GM18907 (cell line): Measurements from ENCODE around the gene MAGI3.
"Not testable (repeated sequence)": the region's sequence is repeated elsewhere in the genome, so short reads cannot be mapped to it uniquely, and the experiment has no call there.

ENCODE experiments used
- ATAC-seq: cut with Tn5 transposase; IDR thresholded peaks from one replicate; pipeline ENCODE4 v1.9.1; 2021; ENCODE audit warnings: mild to moderate bottlenecking, moderate library complexity; ENCODE audit not compliant: unreplicated experiment

MAGI3 gene

GRCh38 chr1:113557187-113557586 lies 166.9 kb downstream of the MAGI3 start:
- ATAC-seq = no peak

GRCh38 chr1:113565621-113566020 lies 175.3 kb downstream of the MAGI3 start:
- ATAC-seq = no peak

- ATAC-seq = no peak
Measured at GRCh38 chr1:113567427-113567826, 177.1 kb downstream of the MAGI3 start.

- ATAC-seq = not testable (repeated sequence)
Measured at GRCh38 chr1:113575744-113576260, 185.5 kb downstream of the MAGI3 start.

- ATAC-seq = no peak
Measured at GRCh38 chr1:113576271-113576670, 186.0 kb downstream of the MAGI3 start.

- ATAC-seq = no peak
Measured at GRCh38 chr1:113579256-113580018, 189.1 kb downstream of the MAGI3 start.

GRCh38 chr1:113581323-113581722 lies 191.0 kb downstream of the MAGI3 start:
- ATAC-seq = no peak

- no peak for ATAC-seq
Measured at GRCh38 chr1:113582084-113582483, 191.8 kb downstream of the MAGI3 start.

GRCh38 chr1:113587475-113587874 lies 197.2 kb downstream of the MAGI3 start:
- ATAC-seq = no peak

- no peak for ATAC-seq
Measured at GRCh38 chr1:113592230-113592629, 201.9 kb downstream of the MAGI3 start.

- ATAC-seq = no peak
Measured at GRCh38 chr1:113593550-113594297, 203.4 kb downstream of the MAGI3 start.

- not testable (repeated sequence) for ATAC-seq
Measured at GRCh38 chr1:113604466-113604865, 214.2 kb downstream of the MAGI3 start.

- ATAC-seq = no peak
Measured at GRCh38 chr1:113605146-113605545, 214.8 kb downstream of the MAGI3 start.

GRCh38 chr1:113608399-113608798 lies 218.1 kb downstream of the MAGI3 start:
- ATAC-seq = no peak

- no peak for ATAC-seq
Measured at GRCh38 chr1:113610372-113610771, 220.1 kb downstream of the MAGI3 start.

- ATAC-seq = no peak
Measured at GRCh38 chr1:113615425-113615824, 225.1 kb downstream of the MAGI3 start.

- no peak for ATAC-seq
Measured at GRCh38 chr1:113616156-113616555, 225.8 kb downstream of the MAGI3 start.

GRCh38 chr1:113617438-113618141 lies 227.3 kb downstream of the MAGI3 start:
- no peak for ATAC-seq

GRCh38 chr1:113628997-113629396 lies 238.7 kb downstream of the MAGI3 start:
- ATAC-seq = no peak

- no peak for ATAC-seq
Measured at GRCh38 chr1:113630340-113631327, 240.3 kb downstream of the MAGI3 start.
